Heart left ventricle (tissue), 13 donors: ENCODE data around the gene PALLD.

ENCODE experiments used
- POLR2A ChIP-seq, 2 donors: fragments of 450-650 bp; IDR thresholded peaks; one replicate each; pipeline ENCODE4 v1.6.1; 2017; ENCODE audit warnings: antibody characterized with exemption in 2 of 2, mild to moderate bottlenecking in 2 of 2, moderate library complexity in 2 of 2
- TF ChIP-seq, protein P1 (sequence below), 12 donors: fragments of 200-600 bp; sonication (generic) in 4 of 12; IDR thresholded peaks; one replicate each; pipeline versions ENCODE4 v1.5.0 to v1.8.0; 2018 to 2022; ENCODE audit warnings: antibody characterized with exemption in 12 of 12, mild to moderate bottlenecking in 5 of 12
- donor health status: ischemic (EF 13 %, LVEDD 7.1; RV severe dilation, severe dysfunction).
- donor health status: DM: no; HTN: yes; CAD: no.
- donor health status: DM: no; HTN: no; CAD: no.
- donor health status: ischemic (EF 25% LVEDD 6.9; RV normal size, moderate dysfunction).
- donor health status: ischemic (EF 25% LVEDD 5.7; RV mildly dilated, moderate dysfunction).
- donor health status: ischemic (EF 35%, LVEDD 5.7; RV mildly dilated, moderate dysfunction).
- donor health status: nonischemic (EF 11% LVEDD 7.7; RV severe dilation, severe dysfunction).
- donor health status: DM: yes; HTN: yes; CAD: no.
- donor health status: PGD.
- donor health status: ischemic (EF 29% LVEDD 5.4; RV normal size, mild dysfunction).
- donor health status: nonischemic (EF 23%, LVEDD 6.1; RV moderate dilation, normal function).

DNA sequence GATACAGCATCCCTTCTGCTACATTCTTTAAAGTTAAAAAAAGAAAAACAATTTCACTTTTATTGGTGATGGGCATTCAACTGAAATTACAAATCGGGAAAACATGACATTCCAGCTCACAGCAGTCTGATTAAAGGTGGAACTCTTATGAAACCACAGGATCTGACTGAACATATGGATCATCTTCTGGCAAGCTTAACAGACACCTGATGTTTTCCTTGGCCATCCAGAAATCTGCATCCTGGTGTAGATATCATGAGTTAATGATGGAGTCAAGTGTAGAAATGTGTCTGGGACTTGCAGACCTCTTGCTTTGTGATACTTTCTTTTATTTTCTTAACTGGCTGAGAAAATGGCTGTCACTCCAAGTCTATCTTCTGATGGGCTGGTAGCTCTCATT, 345.3 kb downstream of the PALLD start:
- TF ChIP-seq, protein P1, sequence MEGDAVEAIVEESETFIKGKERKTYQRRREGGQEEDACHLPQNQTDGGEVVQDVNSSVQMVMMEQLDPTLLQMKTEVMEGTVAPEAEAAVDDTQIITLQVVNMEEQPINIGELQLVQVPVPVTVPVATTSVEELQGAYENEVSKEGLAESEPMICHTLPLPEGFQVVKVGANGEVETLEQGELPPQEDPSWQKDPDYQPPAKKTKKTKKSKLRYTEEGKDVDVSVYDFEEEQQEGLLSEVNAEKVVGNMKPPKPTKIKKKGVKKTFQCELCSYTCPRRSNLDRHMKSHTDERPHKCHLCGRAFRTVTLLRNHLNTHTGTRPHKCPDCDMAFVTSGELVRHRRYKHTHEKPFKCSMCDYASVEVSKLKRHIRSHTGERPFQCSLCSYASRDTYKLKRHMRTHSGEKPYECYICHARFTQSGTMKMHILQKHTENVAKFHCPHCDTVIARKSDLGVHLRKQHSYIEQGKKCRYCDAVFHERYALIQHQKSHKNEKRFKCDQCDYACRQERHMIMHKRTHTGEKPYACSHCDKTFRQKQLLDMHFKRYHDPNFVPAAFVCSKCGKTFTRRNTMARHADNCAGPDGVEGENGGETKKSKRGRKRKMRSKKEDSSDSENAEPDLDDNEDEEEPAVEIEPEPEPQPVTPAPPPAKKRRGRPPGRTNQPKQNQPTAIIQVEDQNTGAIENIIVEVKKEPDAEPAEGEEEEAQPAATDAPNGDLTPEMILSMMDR (IDR thresholded peaks at IDR 0.05) = no peak
- TF ChIP-seq POLR2A (IDR thresholded peaks at IDR 0.05) = no peak
